Type B pancreatic cell (in vitro differentiated cells): ENCODE measurements around the gene LOXL4. TPM values are rescaled to one million over a fixed set of nuclear protein-coding genes. Genes with fewer than 3 reads are reported as not detected.

Experiments
- DNase-seq: peaks from one replicate; pipeline ENCODE4 v3.0.0; 2021; ENCODE audit warnings: mixed read lengths; ENCODE audit not compliant: unreplicated experiment; ENCODE audit errors: extremely low spot score
- H3K27ac Mint-ChIP-seq: 2 replicates; pipeline ENCODE4 v1.8.0; 2021; ENCODE audit warnings: mild to moderate bottlenecking, mixed read lengths
- H3K27me3 Mint-ChIP-seq: 2 replicates; pipeline ENCODE4 v1.8.0; 2021; ENCODE audit warnings: mixed read lengths
- H3K36me3 Mint-ChIP-seq: 2 replicates; pipeline ENCODE4 v1.8.0; 2021; ENCODE audit warnings: mixed read lengths
- H3K4me1 Mint-ChIP-seq: one replicate; pipeline ENCODE4 v1.8.0; 2021; ENCODE audit warnings: mixed read lengths; ENCODE audit not compliant: unreplicated experiment
- H3K4me3 Mint-ChIP-seq: 2 replicates; pipeline ENCODE4 v1.8.0; 2021; ENCODE audit warnings: mild to moderate bottlenecking, mixed read lengths
- H3K9me3 Mint-ChIP-seq: 2 replicates; pipeline ENCODE4 v1.8.0; 2021; ENCODE audit warnings: mixed read lengths
- total RNA-seq: library from RNA; stranded (reverse); gene quantifications from 2 replicates; pipeline ENCODE4 v1.2.1, GENCODE V29; 2021; ENCODE audit warnings: low replicate concordance
- TF ChIP-seq, protein P1 (sequence below): fragments of 200-600 bp; sonication (generic); conservative IDR thresholded peaks from 2 replicates; pipeline ENCODE4 v1.5.0; 2021; ENCODE audit warnings: antibody characterized with exemption, mild to moderate bottlenecking

Gene LOXL4
- total RNA-seq, 1 donor from 2014 or later, result 59.4 TPM

DNA sequence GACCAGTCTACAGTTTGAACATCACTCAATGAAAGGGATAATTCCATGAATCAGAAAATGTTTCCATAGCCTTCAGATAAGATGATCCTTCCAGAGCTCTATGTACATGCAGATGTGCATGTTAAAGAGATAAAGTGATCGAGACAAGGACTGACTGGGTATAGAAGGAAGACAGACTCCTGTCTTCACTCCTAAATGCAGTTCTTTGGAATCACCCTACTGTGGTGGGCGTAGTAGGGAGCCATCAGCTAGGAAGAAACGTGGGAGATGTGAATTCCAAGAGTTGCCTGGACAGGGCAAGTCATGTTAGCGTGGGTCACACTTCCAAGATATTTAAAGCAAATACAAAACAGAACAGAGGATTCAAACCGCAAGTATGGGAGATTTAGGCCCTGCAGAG, 23.9 kb downstream of the LOXL4 start:
- Mint-ChIP-seq H3K9me3 (no peaks in the 10 kb centered on the region), H3K36me3 (peaks cover 6% of the 10 kb centered on the region), H3K27ac (no peak overlapping the region), H3K4me3 (no peak overlapping the region), H3K4me1 (peaks cover 17% of the 10 kb centered on the region), H3K27me3 (no peaks in the 10 kb centered on the region)
- TF ChIP-seq, protein P1, sequence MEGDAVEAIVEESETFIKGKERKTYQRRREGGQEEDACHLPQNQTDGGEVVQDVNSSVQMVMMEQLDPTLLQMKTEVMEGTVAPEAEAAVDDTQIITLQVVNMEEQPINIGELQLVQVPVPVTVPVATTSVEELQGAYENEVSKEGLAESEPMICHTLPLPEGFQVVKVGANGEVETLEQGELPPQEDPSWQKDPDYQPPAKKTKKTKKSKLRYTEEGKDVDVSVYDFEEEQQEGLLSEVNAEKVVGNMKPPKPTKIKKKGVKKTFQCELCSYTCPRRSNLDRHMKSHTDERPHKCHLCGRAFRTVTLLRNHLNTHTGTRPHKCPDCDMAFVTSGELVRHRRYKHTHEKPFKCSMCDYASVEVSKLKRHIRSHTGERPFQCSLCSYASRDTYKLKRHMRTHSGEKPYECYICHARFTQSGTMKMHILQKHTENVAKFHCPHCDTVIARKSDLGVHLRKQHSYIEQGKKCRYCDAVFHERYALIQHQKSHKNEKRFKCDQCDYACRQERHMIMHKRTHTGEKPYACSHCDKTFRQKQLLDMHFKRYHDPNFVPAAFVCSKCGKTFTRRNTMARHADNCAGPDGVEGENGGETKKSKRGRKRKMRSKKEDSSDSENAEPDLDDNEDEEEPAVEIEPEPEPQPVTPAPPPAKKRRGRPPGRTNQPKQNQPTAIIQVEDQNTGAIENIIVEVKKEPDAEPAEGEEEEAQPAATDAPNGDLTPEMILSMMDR, result no peak
- DNase-seq, result no peak

DNA sequence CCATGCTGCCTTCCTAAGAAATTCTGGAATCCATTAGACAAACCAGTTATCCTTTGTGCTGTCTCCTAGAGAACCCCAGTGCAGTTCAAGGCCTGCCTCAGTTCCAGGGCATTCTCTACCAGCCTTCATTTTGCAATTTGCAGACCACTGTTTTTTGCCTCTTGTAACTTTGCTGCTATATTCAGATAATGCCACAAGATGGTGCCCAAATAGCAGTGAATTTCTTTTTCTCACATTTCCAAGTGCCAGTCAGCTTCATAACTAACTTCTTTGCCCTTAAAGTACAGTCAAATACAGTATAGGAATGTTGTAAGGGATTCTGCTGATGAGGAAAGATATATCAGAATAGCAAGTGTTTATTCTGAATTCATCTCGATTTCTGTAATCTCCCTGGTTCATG, 25.2 kb downstream of the LOXL4 start:
- DNase-seq, result no peak
- TF ChIP-seq, protein P1, result peak; percentile 76
- Mint-ChIP-seq H3K9me3 (no peaks in the 10 kb centered on the region), H3K4me1 (peaks cover 17% of the 10 kb centered on the region), H3K27me3 (no peaks in the 10 kb centered on the region), H3K27ac (no peak overlapping the region), H3K36me3 (peaks cover 5% of the 10 kb centered on the region), H3K4me3 (no peak overlapping the region)

DNA sequence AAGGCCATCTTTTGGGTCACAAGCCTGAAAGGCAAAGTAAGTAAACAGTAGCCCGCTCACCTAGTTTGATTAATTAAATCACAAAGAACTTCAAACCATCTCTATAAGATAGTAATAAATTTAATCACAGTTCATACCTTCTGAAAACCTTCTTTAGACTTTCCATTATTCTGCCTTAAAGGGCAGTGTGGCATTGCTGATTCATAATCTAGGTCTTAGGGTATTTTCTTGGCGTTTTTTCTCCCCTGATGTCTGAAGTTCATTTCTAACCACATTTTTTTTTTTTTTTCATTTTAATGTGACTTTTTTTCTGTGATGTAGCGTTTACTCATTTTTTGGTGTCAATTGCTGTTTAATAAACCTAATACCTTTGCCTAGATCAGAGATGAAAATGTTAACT, 27.5 kb downstream of the LOXL4 start:
- TF ChIP-seq, protein P1, result no peak
- H3K36me3 Mint-ChIP-seq, result peaks cover 13% of the 10 kb centered on the region
- H3K4me1 Mint-ChIP-seq, result peaks cover 7% of the 10 kb centered on the region
- DNase-seq, result no peak
- H3K27ac Mint-ChIP-seq, result no peak overlapping the region
- H3K4me3 Mint-ChIP-seq, result no peak overlapping the region
- H3K27me3 Mint-ChIP-seq, result no peaks in the 10 kb centered on the region
- no peaks in the 10 kb centered on the region for H3K9me3 Mint-ChIP-seq

DNA sequence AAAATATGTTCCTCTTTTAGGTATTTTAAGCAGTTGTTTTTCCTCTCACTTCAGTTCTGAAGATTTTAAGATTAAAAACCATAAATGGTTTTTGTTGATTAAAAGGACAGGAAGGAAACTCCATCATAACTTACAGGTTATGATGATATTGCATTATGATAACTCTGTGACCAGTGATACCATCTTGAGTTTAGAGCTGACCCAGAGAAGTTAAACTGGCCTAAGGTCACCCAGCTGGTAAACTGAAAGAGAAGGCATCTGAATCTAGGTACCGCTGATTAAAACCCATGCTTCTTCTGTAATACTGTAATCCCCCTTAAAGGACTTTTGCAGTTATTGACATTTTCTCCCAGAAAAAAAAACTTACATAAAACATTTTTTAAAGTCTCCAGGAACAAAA, 29.6 kb downstream of the LOXL4 start:
- no peak for DNase-seq
- H3K4me1 Mint-ChIP-seq, result peaks cover 3% of the 10 kb centered on the region
- peaks cover 16% of the 10 kb centered on the region for H3K36me3 Mint-ChIP-seq
- H3K9me3 Mint-ChIP-seq, result no peaks in the 10 kb centered on the region
- no peaks in the 10 kb centered on the region for H3K27me3 Mint-ChIP-seq
- no peak overlapping the region for H3K27ac Mint-ChIP-seq
- H3K4me3 Mint-ChIP-seq, result no peak overlapping the region
- TF ChIP-seq, protein P1, result no peak

DNA sequence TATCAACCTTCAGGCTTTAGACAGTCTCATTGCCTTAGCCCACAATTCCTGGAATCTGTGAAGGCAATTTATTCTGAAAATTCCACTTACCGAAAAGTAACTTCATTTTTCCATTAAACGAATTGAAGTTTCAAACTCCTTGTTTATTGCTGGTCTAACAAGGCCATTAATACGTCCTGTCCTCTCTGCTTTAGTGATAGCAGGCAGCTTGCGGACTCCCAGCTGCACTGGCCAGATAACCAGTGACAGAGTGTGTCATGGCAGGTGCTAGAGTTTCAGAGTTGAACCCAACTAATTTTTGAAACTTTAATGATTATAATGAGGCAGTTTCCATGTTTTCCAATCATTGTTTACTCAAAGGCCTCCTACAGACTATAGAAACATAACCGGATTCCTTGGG, 31.1 kb downstream of the LOXL4 start:
- H3K4me1 Mint-ChIP-seq, result no peaks in the 10 kb centered on the region
- H3K4me3 Mint-ChIP-seq, result no peak overlapping the region
- TF ChIP-seq, protein P1, result no peak
- no peak for DNase-seq
- no peak overlapping the region for H3K27ac Mint-ChIP-seq
- no peaks in the 10 kb centered on the region for H3K27me3 Mint-ChIP-seq
- H3K9me3 Mint-ChIP-seq, result no peaks in the 10 kb centered on the region
- peaks cover 16% of the 10 kb centered on the region for H3K36me3 Mint-ChIP-seq

DNA sequence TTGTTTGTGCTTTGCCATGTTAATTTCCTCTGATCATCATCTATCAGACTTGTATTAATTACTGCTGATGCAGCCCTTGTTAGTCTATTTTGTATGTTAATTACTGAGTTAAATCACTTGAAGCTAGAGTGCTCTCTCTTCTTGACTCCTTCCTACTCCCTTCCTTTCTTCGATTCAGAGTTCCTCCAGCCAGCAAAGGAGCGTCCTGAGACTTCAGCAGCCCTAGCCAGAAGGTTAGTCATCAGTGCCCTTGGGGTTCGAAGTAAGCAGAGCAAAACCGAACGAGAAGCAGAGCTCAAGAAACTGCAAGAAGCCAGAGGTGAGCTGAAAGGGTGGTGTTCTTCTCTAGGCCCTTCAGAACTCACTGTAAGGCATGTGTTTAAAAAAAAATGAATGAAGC, 32.1 kb downstream of the LOXL4 start:
- no peak overlapping the region for H3K27ac Mint-ChIP-seq

More for the DNA sequence above, 32.1 kb downstream of the LOXL4 start:
- Mint-ChIP-seq H3K27me3 (no peaks in the 10 kb centered on the region), H3K4me3 (no peak overlapping the region), H3K9me3 (no peaks in the 10 kb centered on the region), H3K36me3 (peaks cover 23% of the 10 kb centered on the region), H3K4me1 (no peaks in the 10 kb centered on the region)
- DNase-seq, result no peak
- TF ChIP-seq, protein P1, result no peak
